Endothelial cell of umbilical vein (primary cell): ENCODE measurements around the gene PTPRH. TPM values are rescaled to one million over a fixed set of nuclear protein-coding genes. Genes with fewer than 3 reads are reported as not detected.

Experiments
- BruUV-seq: library from RNA; stranded (reverse); fragments of 400-500 nt; replicated peaks from 2 replicates; lab custom pipeline; 2021; lab: Mats Ljungman, UMichigan
- CTCF ChIA-PET: fragments of 300-600, 350-600 bp; sonication (Branson Sonifier 250); formaldehyde crosslinking; loops from one replicate; lab custom pipeline; 2021; ENCODE audit warnings: antibody characterized with exemption, inconsistent platforms; lab: Charles Lee
- POLR2A ChIA-PET: fragments of 300-600, 350-600 bp; sonication (Branson Sonifier 250); formaldehyde crosslinking; loops from one replicate; lab custom pipeline; 2021; ENCODE audit warnings: antibody characterized with exemption, inconsistent platforms; lab: Charles Lee
- DNase-seq: peaks from one replicate; pipeline ENCODE4 v3.0.0-alpha.2; 2011; ENCODE audit warnings: low read depth, low spot score
- FAIRE-seq: peaks from 2 replicates; lab custom pipeline; 2011; peaks lifted over from hg19 to GRCh38; lab: Jason Lieb, UNC
- H2AFZ ChIP-seq: 2 replicates; pipeline ENCODE4 v1.6.0; 2012; ENCODE audit warnings: low read depth, low read length, control low read depth, inconsistent platforms
- H3K27ac ChIP-seq: 2 replicates; pipeline ENCODE4 v1.5.1; 2011; ENCODE audit warnings: low read depth, mild to moderate bottlenecking, control low read depth, low read length, moderate library complexity; ENCODE audit not compliant: insufficient read depth
- H3K27me3 ChIP-seq, 2 experiments: 2 replicates each; pipeline versions ENCODE4 v1.6.0 to v1.6.1; 2011; ENCODE audit warnings: low read length in 2 of 2, mixed read lengths in 1 of 2; ENCODE audit not compliant: control insufficient read depth in 2 of 2, insufficient read depth in 2 of 2
- H3K36me3 ChIP-seq, 2 experiments: 2 replicates in 1 of 2; 3 replicates in 1 of 2; pipeline ENCODE4 v1.5.1; 2011; ENCODE audit warnings: low read length in 2 of 2, mild to moderate bottlenecking in 1 of 2, moderate library complexity in 1 of 2; ENCODE audit not compliant: control insufficient read depth in 2 of 2, insufficient read depth in 2 of 2; ENCODE audit errors: extremely low read depth in 1 of 2
- H3K4me1 ChIP-seq: 3 replicates; pipeline ENCODE4 v1.5.1; 2011; ENCODE audit warnings: mild to moderate bottlenecking, low read length; ENCODE audit not compliant: control insufficient read depth, insufficient read depth; ENCODE audit errors: extremely low read depth
- H3K4me2 ChIP-seq: 2 replicates; pipeline ENCODE4 v1.6.1; 2011; ENCODE audit warnings: low read length, control low read depth, mixed read lengths; ENCODE audit not compliant: insufficient read depth
- H3K4me3 ChIP-seq, 3 experiments: fragments of 200-600 bp in 1 of 3; sonication (generic), shearing (Covaris generic) in 1 of 3; replicated peaks in 1 of 3; 2 replicates each; pipeline ENCODE4 v1.5.1; 2011 to 2016; ENCODE audit warnings: control low read depth in 3 of 3, low read length in 3 of 3, mild to moderate bottlenecking in 2 of 3, inconsistent platforms in 1 of 3, low read depth in 1 of 3, moderate library complexity in 1 of 3; ENCODE audit not compliant: insufficient read depth in 1 of 3
- H3K79me2 ChIP-seq: 2 replicates; pipeline ENCODE4 v1.6.0; 2012; ENCODE audit warnings: low read length, inconsistent platforms; ENCODE audit not compliant: control insufficient read depth, insufficient read depth
- H3K9ac ChIP-seq: replicated peaks from 2 replicates; pipeline ENCODE3; 2011; ENCODE audit warnings: low read length, control low read depth; ENCODE audit not compliant: insufficient read depth; ENCODE audit errors: extremely low read depth
- H3K9me1 ChIP-seq: replicated peaks from 3 replicates; pipeline ENCODE4 v1.6.0; 2011; ENCODE audit warnings: mild to moderate bottlenecking, low read length; ENCODE audit not compliant: control insufficient read depth, insufficient read depth; ENCODE audit errors: extremely low read depth
- H3K9me3 ChIP-seq: replicated peaks from 2 replicates; pipeline ENCODE4 v1.5.1; 2012; ENCODE audit warnings: low read length, inconsistent platforms; ENCODE audit not compliant: control insufficient read depth, insufficient read depth
- H4K20me1 ChIP-seq: replicated peaks from 2 replicates; pipeline ENCODE3; 2011; ENCODE audit warnings: mild to moderate bottlenecking, low read length; ENCODE audit not compliant: control insufficient read depth, insufficient read depth; ENCODE audit errors: extremely low read depth
- CTCF ChIP-seq, 2 donors: IDR thresholded peaks; 1 replicate in 1 of 2; 2 replicates in 1 of 2; pipeline ENCODE4 v1.5.1; 2011; ENCODE audit warnings: low read length in 2 of 2, mild to moderate bottlenecking in 2 of 2, moderate library complexity in 2 of 2, control low read depth in 1 of 2, inconsistent platforms in 1 of 2, low read depth in 1 of 2; ENCODE audit not compliant: insufficient read depth in 1 of 2; ENCODE audit errors: extremely low read depth in 1 of 2
- EZH2 ChIP-seq: IDR thresholded peaks from 2 replicates; pipeline ENCODE4 v1.6.1; 2012; ENCODE audit warnings: borderline replicate concordance, low read depth, mild to moderate bottlenecking, moderate library complexity, low read length, inconsistent platforms; ENCODE audit not compliant: severe bottlenecking
- FOS ChIP-seq: IDR thresholded peaks from 2 replicates; pipeline ENCODE4 v1.6.1; 2011; ENCODE audit warnings: mild to moderate bottlenecking, low read length, moderate library complexity, borderline replicate concordance; ENCODE audit not compliant: insufficient read depth
- GATA2 ChIP-seq: IDR thresholded peaks from 2 replicates; pipeline ENCODE4 v1.7.0; 2011; ENCODE audit warnings: low read depth, mild to moderate bottlenecking, moderate library complexity, mixed read lengths, low read length; ENCODE audit not compliant: insufficient read length, insufficient read depth
- JUN ChIP-seq: IDR thresholded peaks from 2 replicates; pipeline ENCODE4 v1.6.1; 2011; ENCODE audit warnings: borderline replicate concordance, low read depth; ENCODE audit not compliant: insufficient read length, insufficient read depth
- MAX ChIP-seq: IDR thresholded peaks from 2 replicates; pipeline ENCODE4 v1.6.1; 2011; ENCODE audit not compliant: insufficient read depth, insufficient read length
- MYC ChIP-seq: IDR thresholded peaks from one replicate; pipeline ENCODE4 v1.6.1; 2011; ENCODE audit warnings: mild to moderate bottlenecking, low read depth, low read length
- POLR2A ChIP-seq: IDR thresholded peaks from 2 replicates; pipeline ENCODE4 v1.6.1; 2012; ENCODE audit warnings: low read depth, mild to moderate bottlenecking, control low read depth, low read length
- POLR2AphosphoS5 ChIP-seq: IDR thresholded peaks from 2 replicates; pipeline ENCODE4 v1.6.1; 2012; ENCODE audit warnings: low read depth, mild to moderate bottlenecking, control low read depth, low read length, moderate library complexity; ENCODE audit not compliant: insufficient read depth
- dilution Hi-C: fragments of 300-500 bp; cut with MboI; formaldehyde crosslinking; loops from one replicate; pipeline ENCODE4 v1.15.0; 2019; ENCODE audit warnings: low sequenced_read_pairs; ENCODE audit not compliant: extremely low pct_ligation_motif_present
- intact Hi-C: fragments of 100-400 bp; cut with micrococcal nuclease; formaldehyde crosslinking; loops from one replicate; pipeline ENCODE4 v1.10.0; 2022
- polyA plus RNA-seq, 4 experiments: library from polyadenylated mRNA; depleted of rRNA in 3 of 4; stranded (reverse) in 3 of 4; unstranded in 1 of 4; fragments of >200 nt; gene quantifications; 2 replicates each; pipeline versions ENCODE4 v1.2.1 to v1.2.3, GENCODE V29; 2011 to 2012; ENCODE audit warnings: missing spikeins in 1 of 4
- total RNA-seq: library from RNA; stranded (reverse); gene quantifications from 2 replicates; pipeline ENCODE4 v1.2.3, GENCODE V29; 2021

The PTPRH gene
- total and polyA plus RNA-seq, 2 donors (not counting 3 experiments of a cell fraction or from before 2014, with no cell fraction given): 0.14 to 1.00 TPM

- Histone ChIP-seq H2AFZ (no peak overlapping the region), H3K9me3 (no peaks in the 10 kb centered on the region), H3K9ac (no peak overlapping the region), H3K27ac (no peak overlapping the region), H3K4me2 (no peak overlapping the region), H3K4me1 (no peaks in the 10 kb centered on the region), H4K20me1 (no peaks in the 10 kb centered on the region), H3K27me3 (no peaks in the 10 kb centered on the region), H3K4me3 (no peak overlapping the region), H3K36me3 (peaks cover 13 to 68% of the 10 kb centered on the region in 2 experiments), H3K9me1 (no peaks in the 10 kb centered on the region), H3K79me2 (no peaks in the 10 kb centered on the region)
- no TSS peak for BruUV-seq
- intact Hi-C loops: no loop called here
- ChIA-PET CTCF (no interaction called here), POLR2A (no interaction called here)
- dilution Hi-C loops: no loop called here
- no peak for FAIRE-seq
- no peak for DNase-seq
- no peak for TF ChIP-seq MAX
- TF ChIP-seq POLR2AphosphoS5: no peak
- no peak for TF ChIP-seq FOS
- TF ChIP-seq GATA2: no peak
- no peak for TF ChIP-seq POLR2A
- TF ChIP-seq EZH2: no peak
- no peak for TF ChIP-seq MYC
- TF ChIP-seq JUN: no peak
- no peak for TF ChIP-seq CTCF (IDR thresholded peaks at IDR 0.05; ENCODE audit: extremely low read depth in 1 of 2, insufficient read depth in 1 of 2, low read depth in 1 of 2, low read length in 2 of 2)
Measured at GRCh38 chr19:55241143-55241934, 32.0 kb upstream of the PTPRH start.
